ENCODE results near the gene MRPL52. TPM values are rescaled to one million over a fixed set of nuclear protein-coding genes. Genes with fewer than 3 reads are reported as not detected.

The MRPL52 gene
- total RNA-seq, 1 donor from 2014 or later, result 74.4 TPM

GRCh38 chr14:22861651-22862050 lies 32.0 kb downstream of the MRPL52 start:
- Mint-ChIP-seq H3K9me3 (no peaks in the 10 kb centered on the region), H3K36me3 (no peaks in the 10 kb centered on the region), H3K27ac (no peak overlapping the region), H3K4me3 (no peak overlapping the region), H3K27me3 (ENCODE audit: low read depth) (no peaks in the 10 kb centered on the region), H3K4me1 (no peaks in the 10 kb centered on the region)
- TF ChIP-seq, protein P1, sequence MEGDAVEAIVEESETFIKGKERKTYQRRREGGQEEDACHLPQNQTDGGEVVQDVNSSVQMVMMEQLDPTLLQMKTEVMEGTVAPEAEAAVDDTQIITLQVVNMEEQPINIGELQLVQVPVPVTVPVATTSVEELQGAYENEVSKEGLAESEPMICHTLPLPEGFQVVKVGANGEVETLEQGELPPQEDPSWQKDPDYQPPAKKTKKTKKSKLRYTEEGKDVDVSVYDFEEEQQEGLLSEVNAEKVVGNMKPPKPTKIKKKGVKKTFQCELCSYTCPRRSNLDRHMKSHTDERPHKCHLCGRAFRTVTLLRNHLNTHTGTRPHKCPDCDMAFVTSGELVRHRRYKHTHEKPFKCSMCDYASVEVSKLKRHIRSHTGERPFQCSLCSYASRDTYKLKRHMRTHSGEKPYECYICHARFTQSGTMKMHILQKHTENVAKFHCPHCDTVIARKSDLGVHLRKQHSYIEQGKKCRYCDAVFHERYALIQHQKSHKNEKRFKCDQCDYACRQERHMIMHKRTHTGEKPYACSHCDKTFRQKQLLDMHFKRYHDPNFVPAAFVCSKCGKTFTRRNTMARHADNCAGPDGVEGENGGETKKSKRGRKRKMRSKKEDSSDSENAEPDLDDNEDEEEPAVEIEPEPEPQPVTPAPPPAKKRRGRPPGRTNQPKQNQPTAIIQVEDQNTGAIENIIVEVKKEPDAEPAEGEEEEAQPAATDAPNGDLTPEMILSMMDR (IDR thresholded peaks at IDR 0.05; ENCODE audit: unreplicated experiment), result no peak
- DNase-seq (ENCODE audit: low spot score in 2 of 2, unreplicated experiment in 2 of 2), result no peak

DNA sequence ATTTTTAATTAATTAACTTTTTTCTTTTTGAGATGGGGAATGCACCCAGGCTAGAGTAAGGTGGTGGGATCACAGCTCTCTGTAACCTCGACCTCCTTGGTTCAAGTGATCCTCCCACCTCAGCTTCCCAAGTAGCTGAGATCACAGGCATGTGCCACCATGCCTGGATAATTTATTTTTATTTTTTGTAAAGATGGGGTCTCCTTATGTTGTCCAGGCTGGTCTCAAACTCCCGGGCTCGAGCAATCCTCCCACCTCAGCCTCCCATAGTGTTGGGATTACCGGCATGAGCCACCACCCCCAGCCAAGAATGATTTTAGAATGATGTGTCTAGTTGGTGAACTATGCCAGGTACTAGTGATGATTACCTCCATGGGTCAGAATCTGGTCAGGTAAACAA lies 35.3 kb downstream of the MRPL52 start:
- H3K27ac Mint-ChIP-seq, result no peak overlapping the region

DNA sequence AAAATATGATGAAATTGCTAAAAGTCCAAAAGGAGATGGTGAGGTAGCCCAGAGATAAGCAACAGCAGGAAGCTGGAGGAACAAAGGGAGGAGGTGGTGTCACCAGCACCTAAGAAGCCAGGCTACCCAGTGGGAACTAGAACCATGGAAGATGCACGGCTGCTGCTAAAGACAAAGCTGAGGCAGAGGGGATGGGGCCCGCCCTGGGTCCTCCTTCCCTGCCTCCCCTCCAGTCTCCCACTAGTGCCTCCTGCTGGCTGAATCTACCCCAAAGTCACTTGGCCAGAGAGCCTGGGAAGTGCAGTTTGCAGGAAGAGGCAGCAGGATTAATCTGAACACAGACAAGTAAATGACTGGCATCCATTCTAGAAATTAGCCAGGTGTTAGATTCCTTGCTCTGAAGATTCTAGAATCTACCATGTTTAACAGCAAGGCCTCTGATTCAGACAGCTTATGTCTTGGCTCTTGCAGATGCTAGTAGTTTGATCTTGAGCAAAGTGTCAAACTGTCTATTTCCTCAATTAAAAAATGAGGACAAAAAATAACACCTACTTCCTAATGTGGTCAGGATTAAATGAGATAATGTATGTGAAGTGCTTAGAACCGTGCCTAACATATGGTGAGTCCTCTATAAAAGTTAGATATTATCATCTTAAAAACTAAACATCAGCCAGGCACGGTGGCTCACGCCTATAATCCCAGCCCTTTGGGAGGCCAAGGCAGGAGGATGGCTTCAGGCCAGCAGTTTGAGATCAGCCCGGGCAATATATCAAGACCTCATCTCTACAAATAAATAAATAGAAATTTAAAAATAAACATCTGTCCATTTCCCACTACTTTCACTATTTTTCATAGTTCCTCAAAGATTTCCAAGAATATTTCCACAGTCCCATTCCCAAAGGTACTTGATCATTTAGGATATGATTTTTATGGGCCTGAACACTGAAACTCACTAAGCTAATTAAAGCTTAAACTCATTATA lies 36.0 kb downstream of the MRPL52 start:
- TF ChIP-seq, protein P1 (IDR thresholded peaks at IDR 0.05; ENCODE audit: unreplicated experiment), result no peak
- Mint-ChIP-seq H3K9me3 (no peaks in the 10 kb centered on the region), H3K27me3 (ENCODE audit: low read depth) (no peaks in the 10 kb centered on the region), H3K4me1 (peaks cover 5% of the 10 kb centered on the region), H3K36me3 (no peaks in the 10 kb centered on the region), H3K4me3 (no peak overlapping the region), H3K27ac (no peak overlapping the region)
- DNase-seq (ENCODE audit: low spot score in 2 of 2, unreplicated experiment in 2 of 2), result no peak

More for the DNA sequence above, 35.3 kb downstream of the MRPL52 start:
- H3K27me3 Mint-ChIP-seq (ENCODE audit: low read depth), result no peaks in the 10 kb centered on the region
- H3K4me1 Mint-ChIP-seq, result no peaks in the 10 kb centered on the region
- no peaks in the 10 kb centered on the region for H3K9me3 Mint-ChIP-seq
- DNase-seq (ENCODE audit: low spot score in 2 of 2, unreplicated experiment in 2 of 2), result no peak
- no peaks in the 10 kb centered on the region for H3K36me3 Mint-ChIP-seq
- H3K4me3 Mint-ChIP-seq, result no peak overlapping the region
- TF ChIP-seq, protein P1 (IDR thresholded peaks at IDR 0.05; ENCODE audit: unreplicated experiment), result no peak

DNA sequence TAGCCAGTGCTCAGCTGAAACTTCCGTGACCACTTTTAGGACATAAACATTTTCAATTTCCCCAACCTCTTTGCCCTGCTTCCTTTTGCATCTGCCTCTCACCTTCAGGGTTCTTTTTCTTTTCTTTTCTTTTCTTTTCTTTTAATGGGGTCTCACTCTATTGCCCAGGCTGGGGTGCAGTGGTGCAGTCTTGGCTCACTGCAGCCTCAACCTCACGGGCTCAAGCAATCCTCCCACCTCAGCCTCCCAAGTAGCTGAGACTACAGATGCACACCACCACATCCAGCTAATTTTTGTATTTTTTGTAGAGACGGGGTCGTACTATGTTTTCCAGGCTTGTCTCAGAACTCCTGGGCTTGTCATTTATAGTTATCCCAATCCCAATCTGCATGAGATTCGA lies 37.2 kb downstream of the MRPL52 start:
- DNase-seq (ENCODE audit: low spot score in 2 of 2, unreplicated experiment in 2 of 2), result no peak
- no peaks in the 10 kb centered on the region for H3K9me3 Mint-ChIP-seq
- H3K27ac Mint-ChIP-seq, result no peak overlapping the region
- no peak overlapping the region for H3K4me3 Mint-ChIP-seq
- no peaks in the 10 kb centered on the region for H3K36me3 Mint-ChIP-seq
- TF ChIP-seq, protein P1 (IDR thresholded peaks at IDR 0.05; ENCODE audit: unreplicated experiment), result no peak
- H3K4me1 Mint-ChIP-seq, result peaks cover 10% of the 10 kb centered on the region
- no peaks in the 10 kb centered on the region for H3K27me3 Mint-ChIP-seq (ENCODE audit: low read depth)

GRCh38 chr14:22870811-22871223 lies 41.1 kb downstream of the MRPL52 start:
- peak overlapping the region; percentile 93 for H3K4me3 Mint-ChIP-seq
- peaks cover 18% of the 10 kb centered on the region for H3K4me1 Mint-ChIP-seq
- H3K36me3 Mint-ChIP-seq, result peaks cover 10% of the 10 kb centered on the region
- no peaks in the 10 kb centered on the region for H3K27me3 Mint-ChIP-seq (ENCODE audit: low read depth)
- TF ChIP-seq, protein P1 (IDR thresholded peaks at IDR 0.05; ENCODE audit: unreplicated experiment), result no peak
- peak overlapping the region; percentile 100 for H3K27ac Mint-ChIP-seq
- H3K9me3 Mint-ChIP-seq, result no peaks in the 10 kb centered on the region
- DNase-seq (ENCODE audit: low spot score in 2 of 2, unreplicated experiment in 2 of 2), result no peak

All from mesothelial cell of epicardium (in vitro differentiated cells).